Ishikawa (cell line): Measurements from ENCODE around the gene OLFML1.

Experiments
- CEBPB ChIP-seq: IDR thresholded peaks from 2 replicates; pipeline ENCODE4 v1.6.1; 2012
- EGR1 ChIP-seq: IDR thresholded peaks from 2 replicates; pipeline ENCODE4 v1.6.1; 2012
- EP300 ChIP-seq: IDR thresholded peaks from 2 replicates; pipeline ENCODE4 v1.6.1; 2012; ENCODE audit warnings: borderline replicate concordance
- MAX ChIP-seq: IDR thresholded peaks from 2 replicates; pipeline ENCODE4 v1.6.1; 2012
- NFIC ChIP-seq: IDR thresholded peaks from 2 replicates; pipeline ENCODE4 v1.6.1; 2012
- RAD21 ChIP-seq: IDR thresholded peaks from 2 replicates; pipeline ENCODE4 v1.6.1; 2012; ENCODE audit warnings: low read depth
- TAF1 ChIP-seq: IDR thresholded peaks from 2 replicates; pipeline ENCODE4 v1.6.1; 2012; ENCODE audit warnings: low read depth, mild to moderate bottlenecking
- YY1 ChIP-seq: IDR thresholded peaks from 2 replicates; pipeline ENCODE4 v1.6.1; 2012; ENCODE audit warnings: low read depth

GRCh38 chr11:7451520-7451919, 33.8 kb upstream of the OLFML1 start:
- TF ChIP-seq NFIC, result no peak
- TF ChIP-seq EP300, result no peak
- no peak for TF ChIP-seq MAX
- no peak for TF ChIP-seq RAD21
- no peak for TF ChIP-seq TAF1
- TF ChIP-seq EGR1, result no peak
- TF ChIP-seq YY1, result no peak
- TF ChIP-seq CEBPB, result no peak
